GM12878 (cell line): ENCODE data around the gene DCAF17. TPM values are rescaled to one million over a fixed set of nuclear protein-coding genes. Genes with fewer than 3 reads are reported as not detected.

Experiments
- ATF3 ChIP-seq: IDR thresholded peaks from 2 replicates; pipeline ENCODE4 v1.6.1; 2011; ENCODE audit warnings: low read depth, mild to moderate bottlenecking, low read length, moderate library complexity, borderline replicate concordance; ENCODE audit errors: extremely low read depth
- BRCA1 ChIP-seq: IDR thresholded peaks from 2 replicates; pipeline ENCODE4 v1.6.1; 2011; ENCODE audit warnings: low read depth, low read length, improper control_type of control experiment
- CHD2 ChIP-seq: IDR thresholded peaks from 2 replicates; pipeline ENCODE4 v1.6.1; 2011; ENCODE audit warnings: low read depth, low read length, improper control_type of control experiment, borderline replicate concordance
- CREB1 ChIP-seq: IDR thresholded peaks from 2 replicates; pipeline ENCODE4 v1.6.1; 2012; ENCODE audit warnings: low read depth, mild to moderate bottlenecking, inconsistent platforms
- EGR1 ChIP-seq, 2 experiments: IDR thresholded peaks; 1 replicate in 1 of 2; 2 replicates in 1 of 2; pipeline ENCODE4 v1.6.1; 2011 to 2012; ENCODE audit warnings: low read depth in 2 of 2, low read length in 2 of 2, borderline replicate concordance in 1 of 2, mild to moderate bottlenecking in 1 of 2, moderate library complexity in 1 of 2
- HCFC1 ChIP-seq: fragments of 150-350 bp; IDR thresholded peaks from 2 replicates; pipeline ENCODE4 v1.6.1; 2014; ENCODE audit warnings: low read length
- IKZF1 ChIP-seq: fragments of 450-650 bp; conservative IDR thresholded peaks from 2 replicates; pipeline ENCODE4 v1.6.1; 2017; ENCODE audit warnings: antibody characterized with exemption, mild to moderate bottlenecking
- MAX ChIP-seq: IDR thresholded peaks from 2 replicates; pipeline ENCODE4 v1.6.1; 2012; ENCODE audit warnings: low read depth, low read length, improper control_type of control experiment
- MEF2B ChIP-seq: fragments of 450-650 bp; IDR thresholded peaks from 2 replicates; pipeline ENCODE4 v1.6.1; 2018; ENCODE audit warnings: mild to moderate bottlenecking, moderate library complexity; ENCODE audit not compliant: partially characterized antibody, poor library complexity, severe bottlenecking
- MTA3 ChIP-seq: IDR thresholded peaks from 2 replicates; pipeline ENCODE4 v1.6.1; 2012; ENCODE audit warnings: low read length, inconsistent platforms, borderline replicate concordance
- NFIC ChIP-seq: IDR thresholded peaks from 2 replicates; pipeline ENCODE4 v1.6.1; 2012; ENCODE audit warnings: low read depth, mild to moderate bottlenecking, inconsistent platforms, low read length, moderate library complexity
- NFYA ChIP-seq: IDR thresholded peaks from 2 replicates; pipeline ENCODE4 v1.6.1; 2011; ENCODE audit warnings: low read depth, mild to moderate bottlenecking, low read length, improper control_type of control experiment, borderline replicate concordance
- NR2C2 ChIP-seq: IDR thresholded peaks from 2 replicates; pipeline ENCODE4 v1.6.1; 2011; ENCODE audit warnings: borderline replicate concordance, low read depth; ENCODE audit not compliant: control insufficient read depth, insufficient read length
- NR2F1 ChIP-seq: fragments of 450-650 bp; conservative IDR thresholded peaks from 2 replicates; pipeline ENCODE4 v1.6.1; 2017; ENCODE audit warnings: mild to moderate bottlenecking
- POLR2AphosphoS2 ChIP-seq: IDR thresholded peaks from 2 replicates; pipeline ENCODE4 v1.6.1; 2011; ENCODE audit warnings: low read depth, mild to moderate bottlenecking, low read length, improper control_type of control experiment, moderate library complexity
- SPI1 ChIP-seq: IDR thresholded peaks from 2 replicates; pipeline ENCODE4 v1.6.1; 2011; ENCODE audit warnings: low read depth, mild to moderate bottlenecking, low read length, moderate library complexity, borderline replicate concordance; ENCODE audit not compliant: insufficient read depth
- polyA plus RNA-seq, 11 experiments: library from polyadenylated mRNA; depleted of rRNA in 4 of 11; unstranded in 6 of 11; stranded (reverse) in 5 of 11; fragments of >200 nt; fragmentation: Nextera tagmentation in 4 of 11; fragmentation: Illumina TruSeq in 1 of 11; extraction: Ambion mirVana in 4 of 11; extraction: Trizol in 1 of 11; gene quantifications; 1 replicate in 1 of 11; 2 replicates in 10 of 11; pipeline versions ENCODE4 v1.2.1 to v1.2.3, GENCODE V29; 2011 to 2016; ENCODE audit warnings: inconsistent platforms in 2 of 11, missing spikeins in 2 of 11, low read depth in 1 of 11
- total RNA-seq, 4 experiments: library from RNA; depleted of rRNA in 3 of 4; stranded (reverse); fragments of >200 nt in 3 of 4; fragmentation: Illumina TruSeq in 1 of 4; extraction: Trizol in 1 of 4; gene quantifications; 2 replicates each; pipeline versions ENCODE4 v1.2.1 to v1.2.3, GENCODE V29; 2013 to 2021
- TF ChIP-seq, protein P1 (sequence below): IDR thresholded peaks from 2 replicates; pipeline ENCODE4 v1.6.1; 2011; ENCODE audit warnings: borderline replicate concordance, low read depth, mild to moderate bottlenecking, moderate library complexity, mixed read lengths, low read length; ENCODE audit not compliant: insufficient read depth; ENCODE audit errors: extremely low read length
- TF ChIP-seq, protein P2 (sequence below): fragments of 450-650 bp; IDR thresholded peaks from 2 replicates; pipeline ENCODE4 v1.6.1; 2017; ENCODE audit warnings: mild to moderate bottlenecking
- TF ChIP-seq, protein P3 (sequence below): fragments of 450-650 bp; formaldehyde crosslinking; IDR thresholded peaks from 2 replicates; pipeline ENCODE4 v1.4.0; 2020; ENCODE audit warnings: mild to moderate bottlenecking, moderate library complexity

DCAF17 gene
- total and polyA plus RNA-seq, 10 of the 15 experiments (the other 5 are each of a cell fraction or from before 2014, with no cell fraction given) = 5.2 to 32.9 (median 23.4) TPM

GRCh38 chr2:171416009-171416926 lies 17.8 kb upstream of the DCAF17 start (continued):
- TF ChIP-seq MEF2B = peak; percentile 30
- TF ChIP-seq, protein P1, sequence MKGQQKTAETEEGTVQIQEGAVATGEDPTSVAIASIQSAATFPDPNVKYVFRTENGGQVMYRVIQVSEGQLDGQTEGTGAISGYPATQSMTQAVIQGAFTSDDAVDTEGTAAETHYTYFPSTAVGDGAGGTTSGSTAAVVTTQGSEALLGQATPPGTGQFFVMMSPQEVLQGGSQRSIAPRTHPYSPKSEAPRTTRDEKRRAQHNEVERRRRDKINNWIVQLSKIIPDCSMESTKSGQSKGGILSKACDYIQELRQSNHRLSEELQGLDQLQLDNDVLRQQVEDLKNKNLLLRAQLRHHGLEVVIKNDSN = no peak
- no peak for TF ChIP-seq MTA3
- TF ChIP-seq NR2C2 = no peak
- TF ChIP-seq SPI1 = no peak
- TF ChIP-seq, protein P2, sequence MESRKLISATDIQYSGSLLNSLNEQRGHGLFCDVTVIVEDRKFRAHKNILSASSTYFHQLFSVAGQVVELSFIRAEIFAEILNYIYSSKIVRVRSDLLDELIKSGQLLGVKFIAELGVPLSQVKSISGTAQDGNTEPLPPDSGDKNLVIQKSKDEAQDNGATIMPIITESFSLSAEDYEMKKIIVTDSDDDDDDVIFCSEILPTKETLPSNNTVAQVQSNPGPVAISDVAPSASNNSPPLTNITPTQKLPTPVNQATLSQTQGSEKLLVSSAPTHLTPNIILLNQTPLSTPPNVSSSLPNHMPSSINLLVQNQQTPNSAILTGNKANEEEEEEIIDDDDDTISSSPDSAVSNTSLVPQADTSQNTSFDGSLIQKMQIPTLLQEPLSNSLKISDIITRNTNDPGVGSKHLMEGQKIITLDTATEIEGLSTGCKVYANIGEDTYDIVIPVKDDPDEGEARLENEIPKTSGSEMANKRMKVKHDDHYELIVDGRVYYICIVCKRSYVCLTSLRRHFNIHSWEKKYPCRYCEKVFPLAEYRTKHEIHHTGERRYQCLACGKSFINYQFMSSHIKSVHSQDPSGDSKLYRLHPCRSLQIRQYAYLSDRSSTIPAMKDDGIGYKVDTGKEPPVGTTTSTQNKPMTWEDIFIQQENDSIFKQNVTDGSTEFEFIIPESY = no peak
- TF ChIP-seq BRCA1 = no peak
- peak; percentile 75 for TF ChIP-seq IKZF1
- TF ChIP-seq CREB1 = peak; percentile 80
- no peak for TF ChIP-seq NFYA
- TF ChIP-seq POLR2AphosphoS2 = no peak
- no peak for TF ChIP-seq ATF3
- TF ChIP-seq MAX = no peak
- TF ChIP-seq, protein P3, sequence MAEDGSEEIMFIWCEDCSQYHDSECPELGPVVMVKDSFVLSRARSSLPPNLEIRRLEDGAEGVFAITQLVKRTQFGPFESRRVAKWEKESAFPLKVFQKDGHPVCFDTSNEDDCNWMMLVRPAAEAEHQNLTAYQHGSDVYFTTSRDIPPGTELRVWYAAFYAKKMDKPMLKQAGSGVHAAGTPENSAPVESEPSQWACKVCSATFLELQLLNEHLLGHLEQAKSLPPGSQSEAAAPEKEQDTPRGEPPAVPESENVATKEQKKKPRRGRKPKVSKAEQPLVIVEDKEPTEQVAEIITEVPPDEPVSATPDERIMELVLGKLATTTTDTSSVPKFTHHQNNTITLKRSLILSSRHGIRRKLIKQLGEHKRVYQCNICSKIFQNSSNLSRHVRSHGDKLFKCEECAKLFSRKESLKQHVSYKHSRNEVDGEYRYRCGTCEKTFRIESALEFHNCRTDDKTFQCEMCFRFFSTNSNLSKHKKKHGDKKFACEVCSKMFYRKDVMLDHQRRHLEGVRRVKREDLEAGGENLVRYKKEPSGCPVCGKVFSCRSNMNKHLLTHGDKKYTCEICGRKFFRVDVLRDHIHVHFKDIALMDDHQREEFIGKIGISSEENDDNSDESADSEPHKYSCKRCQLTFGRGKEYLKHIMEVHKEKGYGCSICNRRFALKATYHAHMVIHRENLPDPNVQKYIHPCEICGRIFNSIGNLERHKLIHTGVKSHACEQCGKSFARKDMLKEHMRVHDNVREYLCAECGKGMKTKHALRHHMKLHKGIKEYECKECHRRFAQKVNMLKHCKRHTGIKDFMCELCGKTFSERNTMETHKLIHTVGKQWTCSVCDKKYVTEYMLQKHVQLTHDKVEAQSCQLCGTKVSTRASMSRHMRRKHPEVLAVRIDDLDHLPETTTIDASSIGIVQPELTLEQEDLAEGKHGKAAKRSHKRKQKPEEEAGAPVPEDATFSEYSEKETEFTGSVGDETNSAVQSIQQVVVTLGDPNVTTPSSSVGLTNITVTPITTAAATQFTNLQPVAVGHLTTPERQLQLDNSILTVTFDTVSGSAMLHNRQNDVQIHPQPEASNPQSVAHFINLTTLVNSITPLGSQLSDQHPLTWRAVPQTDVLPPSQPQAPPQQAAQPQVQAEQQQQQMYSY (CRISPR knock-in tag) = no peak
- TF ChIP-seq CHD2 = peak; percentile 70; the same call in 1 of the 2 replicates
- TF ChIP-seq HCFC1 = no peak
- TF ChIP-seq NR2F1 = no peak
- no peak for TF ChIP-seq EGR1 (IDR thresholded peaks at IDR 0.05; ENCODE audit: borderline replicate concordance in 1 of 2, low read depth in 2 of 2, low read length in 2 of 2)
- TF ChIP-seq NFIC = no peak; the same call in 1 of the 2 replicates
